Panc1 (cell line): ENCODE data around the gene CTCFL. TPM values are rescaled to one million over a fixed set of nuclear protein-coding genes. Genes with fewer than 3 reads are reported as not detected.
A peak's percentile ranks its signal among the peaks of the same experiment; 100 is the strongest.

Experiments
- ATAC-seq: fragments of 200-7000 bp; cut with Tn5 transposase; 2 replicates; pipeline ENCODE4 v1.9.1; 2020; ENCODE audit warnings: mild to moderate bottlenecking, moderate library complexity
- BruUV-seq: library from RNA; stranded (reverse); fragments of 400-500 nt; replicated peaks from 2 replicates; lab custom pipeline; 2021; lab: Mats Ljungman, UMichigan
- CTCF ChIA-PET: fragments of 300-600 bp; sonication (Branson Sonifier 250); formaldehyde crosslinking; loops from one replicate; lab custom pipeline; 2022; ENCODE audit warnings: antibody characterized with exemption; lab: Charles Lee
- POLR2A ChIA-PET: fragments of 300-600 bp; sonication (Branson Sonifier 250); formaldehyde crosslinking; loops from one replicate; lab custom pipeline; 2022; ENCODE audit warnings: antibody characterized with exemption; lab: Charles Lee
- DNase-seq: peaks from one replicate; pipeline ENCODE4 v3.0.0-alpha.2; 2010; ENCODE audit warnings: low read depth, low spot score
- H3K27ac ChIP-seq: 2 replicates; pipeline ENCODE4 v1.5.1; 2011; ENCODE audit warnings: mild to moderate bottlenecking, low read length, inconsistent platforms
- H3K27me3 ChIP-seq: fragments of 200-500 bp; sonication (Bioruptor generic); 2 replicates; pipeline ENCODE4 v1.6.0; 2014; ENCODE audit warnings: low read length, inconsistent platforms; ENCODE audit not compliant: control insufficient read depth, insufficient read depth
- H3K36me3 ChIP-seq: fragments of 200-500 bp; sonication (Bioruptor generic); 2 replicates; pipeline ENCODE4 v1.5.1; 2014; ENCODE audit warnings: inconsistent platforms, mild to moderate bottlenecking, low read length, moderate library complexity; ENCODE audit not compliant: control insufficient read depth, insufficient read depth
- H3K4me1 ChIP-seq: 2 replicates; pipeline ENCODE4 v1.5.1; 2011; ENCODE audit warnings: inconsistent platforms, mild to moderate bottlenecking, low read length, moderate library complexity; ENCODE audit not compliant: control insufficient read depth, insufficient read depth
- H3K4me3 ChIP-seq, 2 experiments: 2 replicates each; pipeline ENCODE4 v1.5.1; 2011 to 2012; ENCODE audit warnings: low read depth in 2 of 2, low read length in 2 of 2, mild to moderate bottlenecking in 2 of 2, inconsistent platforms in 1 of 2, moderate library complexity in 1 of 2
- H3K9me3 ChIP-seq: fragments of 200-500 bp; sonication (Bioruptor generic); 2 replicates; pipeline ENCODE4 v1.5.1; 2014; ENCODE audit warnings: low read depth, mild to moderate bottlenecking, inconsistent platforms, low read length, moderate library complexity; ENCODE audit not compliant: control insufficient read depth, insufficient read depth
- POLR2AphosphoS5 ChIP-seq: IDR thresholded peaks from 2 replicates; pipeline ENCODE4 v1.6.1; 2012; ENCODE audit warnings: mild to moderate bottlenecking, low read depth, low read length, moderate library complexity
- SIN3A ChIP-seq: IDR thresholded peaks from 2 replicates; pipeline ENCODE4 v1.6.1; 2012; ENCODE audit warnings: low read depth, mild to moderate bottlenecking, low read length, moderate library complexity, borderline replicate concordance; ENCODE audit not compliant: insufficient read depth
- TCF7L2 ChIP-seq: IDR thresholded peaks from 2 replicates; pipeline ENCODE4 v1.6.1; 2011; ENCODE audit warnings: mild to moderate bottlenecking, low read depth, low read length, inconsistent platforms
- in situ Hi-C: cut with HindIII; loops from 2 replicates; pipeline ENCODE4 v1.10.0; 2016; ENCODE audit warnings: low sequenced_read_pairs, low pct_unique_long_range_greater_than_20kb
- intact Hi-C: fragments of 100-400 bp; cut with micrococcal nuclease; formaldehyde crosslinking; loops from one replicate; pipeline ENCODE4 v1.10.0; 2022; ENCODE audit not compliant: unreplicated experiment
- total RNA-seq: library from RNA; stranded (reverse); gene quantifications from one replicate; pipeline ENCODE4 v1.2.1, GENCODE V29; 2021; ENCODE audit not compliant: unreplicated experiment
- TF ChIP-seq, protein P1 (sequence below): fragments of 450-650 bp; IDR thresholded peaks from 2 replicates; pipeline ENCODE4 v1.5.1; 2017; ENCODE audit warnings: mild to moderate bottlenecking
- TF ChIP-seq, protein P2 (sequence below), 2 experiments: IDR thresholded peaks; 2 replicates each; pipeline ENCODE4 v1.6.1; 2011 to 2012; ENCODE audit warnings: low read depth in 2 of 2, control low read depth in 1 of 2, low read length in 1 of 2, mild to moderate bottlenecking in 1 of 2, moderate library complexity in 1 of 2; ENCODE audit not compliant: insufficient read depth in 1 of 2

The CTCFL gene
- total RNA-seq, 1 experiment from 2014 or later = 0.05 TPM

DNA sequence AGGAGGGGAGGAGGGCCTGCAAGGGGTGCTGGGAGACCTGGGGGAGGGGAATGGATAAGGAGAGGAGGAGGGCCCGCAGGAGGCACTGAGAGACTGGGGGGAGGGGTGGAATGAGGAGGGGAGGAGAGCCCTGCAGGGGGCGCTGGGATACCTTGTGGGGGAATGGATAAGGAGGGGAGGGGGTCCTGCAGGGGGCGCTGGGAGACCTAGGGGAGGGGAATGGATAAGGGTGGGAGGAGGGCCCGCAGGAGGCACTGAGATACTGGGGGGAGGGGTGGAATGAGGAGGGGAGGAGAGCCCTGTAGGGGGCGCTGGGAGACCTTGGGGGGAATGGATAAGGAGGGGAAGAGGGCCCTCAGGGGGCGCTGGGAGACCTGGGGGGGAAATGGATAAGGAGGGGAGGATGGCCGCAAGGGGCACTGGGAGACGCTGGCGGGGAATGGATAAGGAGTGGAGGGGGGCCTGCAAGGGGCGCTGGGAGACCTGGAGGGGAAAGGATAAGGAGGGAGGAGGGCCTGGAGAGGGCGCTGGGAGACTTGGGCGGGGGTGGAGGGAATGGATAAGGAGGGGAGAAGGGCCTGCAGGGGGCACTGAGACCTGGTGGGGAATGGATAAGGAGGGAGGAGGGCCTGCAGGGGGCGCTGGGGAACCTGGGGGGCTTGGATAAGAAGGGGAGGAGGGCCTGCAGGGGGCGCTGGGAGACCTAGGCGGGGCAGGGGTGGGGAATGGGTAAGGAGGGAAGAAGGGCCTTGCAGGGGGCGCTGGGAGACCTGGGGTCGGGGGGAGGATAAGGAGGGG lies 1.3 kb upstream of the CTCFL start:
- no peak for DNase-seq
- intact Hi-C loops = no loop called here

DNA sequence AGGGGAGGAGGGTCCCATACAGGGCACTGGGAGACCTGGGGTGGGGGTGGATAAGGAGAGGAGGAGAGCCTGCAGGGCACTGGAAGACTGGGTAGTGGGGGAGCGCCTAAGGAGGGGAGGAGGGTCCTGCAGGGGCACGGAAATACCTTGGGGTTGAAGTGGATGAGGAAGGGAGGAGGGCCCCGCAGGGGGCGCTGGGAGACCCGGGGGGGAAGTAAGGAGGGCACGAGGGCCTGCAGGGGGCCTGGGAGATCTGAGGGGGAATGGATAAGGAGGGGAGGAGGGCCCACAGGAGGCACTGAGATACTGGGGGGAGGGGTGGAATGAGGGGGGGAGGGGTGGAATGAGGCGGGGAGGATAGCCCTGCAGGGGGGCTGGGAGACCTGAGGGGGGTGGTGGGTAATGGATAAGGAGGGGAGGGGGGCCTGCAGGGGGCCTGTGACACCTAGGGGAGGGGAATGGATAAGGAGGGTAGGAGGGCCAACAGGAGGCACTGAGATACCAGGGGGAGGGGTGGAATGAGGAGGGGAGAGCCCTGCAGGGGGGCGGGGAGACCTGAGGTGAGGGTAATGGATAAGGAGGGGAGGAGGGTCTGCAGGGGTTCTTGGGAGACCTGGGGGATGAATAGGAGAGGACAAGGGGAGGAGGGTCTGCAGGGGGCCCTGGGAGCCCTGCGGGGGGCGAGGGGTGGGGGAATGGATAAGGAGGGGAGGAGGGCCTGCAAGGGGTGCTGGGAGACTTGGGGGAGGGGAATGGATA lies 567 bp upstream of the CTCFL start:
- Histone ChIP-seq H3K9me3 (no peaks in the 10 kb centered on the region), H3K27ac (no peak overlapping the region), H3K36me3 (no peaks in the 10 kb centered on the region), H3K4me1 (no peaks in the 10 kb centered on the region), H3K27me3 (no peaks in the 10 kb centered on the region), H3K4me3 (no peak overlapping the region)
- CTCF ChIA-PET = no interaction called here
- intact Hi-C loops (no loop called here), in situ Hi-C loops (no loop called here)
- POLR2A ChIA-PET = no interaction called here
- ATAC-seq (no peak), DNase-seq (no peak)
- TF ChIP-seq, protein P1, sequence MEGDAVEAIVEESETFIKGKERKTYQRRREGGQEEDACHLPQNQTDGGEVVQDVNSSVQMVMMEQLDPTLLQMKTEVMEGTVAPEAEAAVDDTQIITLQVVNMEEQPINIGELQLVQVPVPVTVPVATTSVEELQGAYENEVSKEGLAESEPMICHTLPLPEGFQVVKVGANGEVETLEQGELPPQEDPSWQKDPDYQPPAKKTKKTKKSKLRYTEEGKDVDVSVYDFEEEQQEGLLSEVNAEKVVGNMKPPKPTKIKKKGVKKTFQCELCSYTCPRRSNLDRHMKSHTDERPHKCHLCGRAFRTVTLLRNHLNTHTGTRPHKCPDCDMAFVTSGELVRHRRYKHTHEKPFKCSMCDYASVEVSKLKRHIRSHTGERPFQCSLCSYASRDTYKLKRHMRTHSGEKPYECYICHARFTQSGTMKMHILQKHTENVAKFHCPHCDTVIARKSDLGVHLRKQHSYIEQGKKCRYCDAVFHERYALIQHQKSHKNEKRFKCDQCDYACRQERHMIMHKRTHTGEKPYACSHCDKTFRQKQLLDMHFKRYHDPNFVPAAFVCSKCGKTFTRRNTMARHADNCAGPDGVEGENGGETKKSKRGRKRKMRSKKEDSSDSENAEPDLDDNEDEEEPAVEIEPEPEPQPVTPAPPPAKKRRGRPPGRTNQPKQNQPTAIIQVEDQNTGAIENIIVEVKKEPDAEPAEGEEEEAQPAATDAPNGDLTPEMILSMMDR = no peak
- TF ChIP-seq, protein P2, sequence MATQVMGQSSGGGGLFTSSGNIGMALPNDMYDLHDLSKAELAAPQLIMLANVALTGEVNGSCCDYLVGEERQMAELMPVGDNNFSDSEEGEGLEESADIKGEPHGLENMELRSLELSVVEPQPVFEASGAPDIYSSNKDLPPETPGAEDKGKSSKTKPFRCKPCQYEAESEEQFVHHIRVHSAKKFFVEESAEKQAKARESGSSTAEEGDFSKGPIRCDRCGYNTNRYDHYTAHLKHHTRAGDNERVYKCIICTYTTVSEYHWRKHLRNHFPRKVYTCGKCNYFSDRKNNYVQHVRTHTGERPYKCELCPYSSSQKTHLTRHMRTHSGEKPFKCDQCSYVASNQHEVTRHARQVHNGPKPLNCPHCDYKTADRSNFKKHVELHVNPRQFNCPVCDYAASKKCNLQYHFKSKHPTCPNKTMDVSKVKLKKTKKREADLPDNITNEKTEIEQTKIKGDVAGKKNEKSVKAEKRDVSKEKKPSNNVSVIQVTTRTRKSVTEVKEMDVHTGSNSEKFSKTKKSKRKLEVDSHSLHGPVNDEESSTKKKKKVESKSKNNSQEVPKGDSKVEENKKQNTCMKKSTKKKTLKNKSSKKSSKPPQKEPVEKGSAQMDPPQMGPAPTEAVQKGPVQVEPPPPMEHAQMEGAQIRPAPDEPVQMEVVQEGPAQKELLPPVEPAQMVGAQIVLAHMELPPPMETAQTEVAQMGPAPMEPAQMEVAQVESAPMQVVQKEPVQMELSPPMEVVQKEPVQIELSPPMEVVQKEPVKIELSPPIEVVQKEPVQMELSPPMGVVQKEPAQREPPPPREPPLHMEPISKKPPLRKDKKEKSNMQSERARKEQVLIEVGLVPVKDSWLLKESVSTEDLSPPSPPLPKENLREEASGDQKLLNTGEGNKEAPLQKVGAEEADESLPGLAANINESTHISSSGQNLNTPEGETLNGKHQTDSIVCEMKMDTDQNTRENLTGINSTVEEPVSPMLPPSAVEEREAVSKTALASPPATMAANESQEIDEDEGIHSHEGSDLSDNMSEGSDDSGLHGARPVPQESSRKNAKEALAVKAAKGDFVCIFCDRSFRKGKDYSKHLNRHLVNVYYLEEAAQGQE (IDR thresholded peaks at IDR 0.05; ENCODE audit: insufficient read depth in 1 of 2, low read depth in 2 of 2, low read length in 1 of 2) = no peak
- TF ChIP-seq TCF7L2 = no peak
- no peak for TF ChIP-seq POLR2AphosphoS5
- TF ChIP-seq SIN3A = no peak
- BruUV-seq = no TSS peak

More for the DNA sequence above, 1.3 kb upstream of the CTCFL start:
- Histone ChIP-seq H3K9me3 (no peaks in the 10 kb centered on the region), H3K27me3 (no peaks in the 10 kb centered on the region), H3K4me1 (no peaks in the 10 kb centered on the region), H3K27ac (no peak overlapping the region), H3K36me3 (no peaks in the 10 kb centered on the region), H3K4me3 (no peak overlapping the region)
- CTCF ChIA-PET = interaction anchor here (0.7 to 0.9 kb wide), 2 partner anchors 20 to 689 kb away, joined by 3 to 5 read pairs; no protein-coding TSS in a partner anchor
- ATAC-seq = no peak
- POLR2A ChIA-PET = no interaction called here
- in situ Hi-C loops = no loop called here
- no TSS peak for BruUV-seq
- TF ChIP-seq POLR2AphosphoS5 (no peak), SIN3A (no peak), TCF7L2 (no peak)
- TF ChIP-seq, protein P1 = peak; percentile 62
